GM23338 (cell line): Measurements from ENCODE around the gene DEPDC5. TPM values are rescaled to one million over a fixed set of nuclear protein-coding genes. Genes with fewer than 3 reads are reported as not detected.
"Not testable (repeated sequence)": the region's sequence is repeated elsewhere in the genome, so short reads cannot be mapped to it uniquely, and the experiment has no call there.

Experiments used
- ATAC-seq: fragments of 200-7000 bp; cut with Tn5 transposase; 3 replicates; pipeline ENCODE4 v1.9.1; 2020
- DNase-seq: peaks from one replicate; pipeline ENCODE4 v3.0.0-alpha.2; 2015; ENCODE audit warnings: low spot score
- H2AFZ ChIP-seq: fragments of 200-600 bp; sonication (generic); 2 replicates; pipeline ENCODE4 v1.8.0; 2016; ENCODE audit warnings: antibody characterized with exemption, mild to moderate bottlenecking, moderate library complexity
- H3F3A ChIP-seq: fragments of 200-600 bp; sonication (generic); replicated peaks from 2 replicates; pipeline ENCODE4 v1.8.0; 2017; ENCODE audit warnings: antibody characterized with exemption, mixed run types, low read depth
- H3K27ac ChIP-seq: fragments of 200-600 bp; sonication (generic); 2 replicates; pipeline ENCODE4 v1.6.1; 2016; ENCODE audit warnings: low read depth
- H3K27me3 ChIP-seq: fragments of 200-600 bp; sonication (generic); 2 replicates; pipeline ENCODE4 v1.8.0; 2016; ENCODE audit warnings: mild to moderate bottlenecking, mixed run types, moderate library complexity; ENCODE audit not compliant: insufficient read depth
- H3K36me3 ChIP-seq: fragments of 200-600 bp; sonication (generic); 2 replicates; pipeline ENCODE4 v1.8.0; 2016; ENCODE audit warnings: mild to moderate bottlenecking; ENCODE audit not compliant: insufficient read depth
- H3K4me1 ChIP-seq: fragments of 200-600 bp; sonication (generic); 2 replicates; pipeline ENCODE4 v1.8.0; 2016; ENCODE audit warnings: mild to moderate bottlenecking, moderate library complexity; ENCODE audit not compliant: insufficient read depth
- H3K4me2 ChIP-seq: fragments of 200-600 bp; sonication (generic); 2 replicates; pipeline ENCODE4 v1.7.1; 2017; ENCODE audit warnings: mixed run types
- H3K4me3 ChIP-seq: fragments of 200-600 bp; sonication (generic); 2 replicates; pipeline ENCODE4 v1.6.1; 2016; ENCODE audit warnings: mixed run types
- H3K79me2 ChIP-seq: fragments of 200-600 bp; sonication (generic); replicated peaks from 2 replicates; pipeline ENCODE4 v1.8.0; 2017; ENCODE audit warnings: mild to moderate bottlenecking; ENCODE audit not compliant: insufficient read depth
- H3K9me2 ChIP-seq: fragments of 200-600 bp; sonication (generic); 2 replicates; pipeline ENCODE4 v1.8.0; 2017; ENCODE audit not compliant: insufficient read depth
- H4K20me1 ChIP-seq: fragments of 200-600 bp; sonication (generic); replicated peaks from 2 replicates; pipeline ENCODE4 v1.8.0; 2017; ENCODE audit warnings: mild to moderate bottlenecking; ENCODE audit not compliant: insufficient read depth
- H3K27ac Mint-ChIP-seq: 2 replicates; pipeline ENCODE4 v1.8.0; 2020; ENCODE audit warnings: inconsistent platforms, mild to moderate bottlenecking, moderate library complexity, mixed read lengths
- H3K27me3 Mint-ChIP-seq: 3 replicates; pipeline ENCODE4 v1.8.0; 2022; ENCODE audit warnings: low read depth, mild to moderate bottlenecking, moderate library complexity, mixed read lengths, inconsistent platforms; ENCODE audit not compliant: insufficient read depth, poor library complexity
- H3K36me3 Mint-ChIP-seq: 3 replicates; pipeline ENCODE4 v1.8.0; 2021; ENCODE audit warnings: low read depth, mild to moderate bottlenecking, inconsistent platforms, moderate library complexity, mixed read lengths
- H3K4me1 Mint-ChIP-seq: 3 replicates; pipeline ENCODE4 v1.8.0; 2020; ENCODE audit warnings: mild to moderate bottlenecking, inconsistent platforms, mixed read lengths
- H3K4me3 Mint-ChIP-seq: 3 replicates; pipeline ENCODE4 v1.8.0; 2021; ENCODE audit warnings: moderate library complexity, mild to moderate bottlenecking, inconsistent platforms, mixed read lengths
- H3K9me3 Mint-ChIP-seq: 3 replicates; pipeline ENCODE4 v1.8.0; 2020; ENCODE audit warnings: moderate library complexity, mild to moderate bottlenecking, inconsistent platforms, mixed read lengths
- CREB1 ChIP-seq: fragments of 250-450 bp; sonication (Bioruptor Pico); IDR thresholded peaks from 2 replicates; pipeline ENCODE4 v1.5.0; 2020; ENCODE audit warnings: low read depth, mild to moderate bottlenecking, moderate library complexity
- EZH2 ChIP-seq: fragments of 200-600 bp; sonication (generic); IDR thresholded peaks from one replicate; pipeline ENCODE4 v1.8.0; 2017; ENCODE audit warnings: antibody characterized with exemption, mild to moderate bottlenecking, low read depth; ENCODE audit not compliant: unreplicated experiment
- EZH2phosphoT487 ChIP-seq: fragments of 200-600 bp; sonication (generic); IDR thresholded peaks from one replicate; pipeline ENCODE4 v1.8.1; 2018; ENCODE audit warnings: antibody characterized with exemption; ENCODE audit not compliant: unreplicated experiment
- JUNB ChIP-seq: IDR thresholded peaks from one replicate; pipeline ENCODE4 v1.6.1; 2016; ENCODE audit warnings: antibody characterized with exemption; ENCODE audit not compliant: unreplicated experiment
- NANOG ChIP-seq: IDR thresholded peaks from 2 replicates; pipeline ENCODE4 v1.6.1; 2016; ENCODE audit warnings: antibody characterized with exemption, borderline replicate concordance
- POLR2AphosphoS5 ChIP-seq: IDR thresholded peaks from 2 replicates; pipeline ENCODE4 v1.6.1; 2016; ENCODE audit warnings: antibody characterized with exemption, low read depth
- STAT1 ChIP-seq: IDR thresholded peaks from one replicate; pipeline ENCODE4 v1.6.1; 2016; ENCODE audit warnings: antibody characterized with exemption; ENCODE audit not compliant: unreplicated experiment
- ZNF114 ChIP-seq: fragments of 250-450 bp; sonication (Bioruptor Pico); IDR thresholded peaks from 2 replicates; pipeline ENCODE4 v1.5.0; 2020; ENCODE audit warnings: mild to moderate bottlenecking, moderate library complexity
- polyA plus RNA-seq: library from polyadenylated mRNA; unstranded; fragments of >200 nt; fragmentation: Nextera tagmentation; extraction: Ambion mirVana; gene quantifications from 2 replicates; pipeline ENCODE4 v1.2.1, GENCODE V29; 2016
- total RNA-seq: library from RNA; depleted of rRNA; stranded (reverse); fragments of >200 nt; shearing (Covaris generic); gene quantifications from 2 replicates; pipeline ENCODE4 v1.2.3, GENCODE V29; 2014
- TF ChIP-seq, protein P1 (sequence below), 2 experiments: fragments of 200-600 bp in 1 of 2; sonication (generic) in 1 of 2; conservative IDR thresholded peaks; 2 replicates each; pipeline versions ENCODE4 v1.5.1 to v1.6.1; 2016 to 2017; ENCODE audit warnings: antibody characterized with exemption in 2 of 2, low read depth in 2 of 2, mild to moderate bottlenecking in 2 of 2, moderate library complexity in 1 of 2
- TF ChIP-seq, protein P2 (sequence below): fragments of 250-450 bp; sonication (Bioruptor Pico); IDR thresholded peaks from 2 replicates; pipeline ENCODE4 v1.5.0; 2020; ENCODE audit warnings: mild to moderate bottlenecking, moderate library complexity

DEPDC5 gene
- total and polyA plus RNA-seq, 2 experiments from 2014 or later: 18.7 to 19.7 TPM

DNA sequence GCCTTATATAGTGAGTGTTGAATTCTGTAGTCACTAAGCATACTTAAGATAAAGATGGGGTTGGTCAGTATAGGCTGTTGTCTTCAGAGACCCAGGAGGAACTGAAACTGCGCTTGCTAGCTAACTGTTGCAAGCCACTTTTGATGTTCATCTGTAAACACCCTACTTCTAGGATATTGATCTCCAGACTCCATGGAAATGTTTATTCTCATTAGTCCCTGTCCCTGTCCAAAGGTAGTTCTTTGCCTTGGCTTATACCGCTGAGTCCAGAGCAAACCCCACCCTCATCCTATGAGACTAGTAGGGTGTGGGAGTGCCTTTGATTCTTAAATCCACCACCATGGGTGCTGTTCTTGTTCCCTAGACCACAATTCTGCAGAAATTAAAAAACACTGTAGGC lies 36.4 kb downstream of the DEPDC5 start (continued):
- TF ChIP-seq, protein P1, sequence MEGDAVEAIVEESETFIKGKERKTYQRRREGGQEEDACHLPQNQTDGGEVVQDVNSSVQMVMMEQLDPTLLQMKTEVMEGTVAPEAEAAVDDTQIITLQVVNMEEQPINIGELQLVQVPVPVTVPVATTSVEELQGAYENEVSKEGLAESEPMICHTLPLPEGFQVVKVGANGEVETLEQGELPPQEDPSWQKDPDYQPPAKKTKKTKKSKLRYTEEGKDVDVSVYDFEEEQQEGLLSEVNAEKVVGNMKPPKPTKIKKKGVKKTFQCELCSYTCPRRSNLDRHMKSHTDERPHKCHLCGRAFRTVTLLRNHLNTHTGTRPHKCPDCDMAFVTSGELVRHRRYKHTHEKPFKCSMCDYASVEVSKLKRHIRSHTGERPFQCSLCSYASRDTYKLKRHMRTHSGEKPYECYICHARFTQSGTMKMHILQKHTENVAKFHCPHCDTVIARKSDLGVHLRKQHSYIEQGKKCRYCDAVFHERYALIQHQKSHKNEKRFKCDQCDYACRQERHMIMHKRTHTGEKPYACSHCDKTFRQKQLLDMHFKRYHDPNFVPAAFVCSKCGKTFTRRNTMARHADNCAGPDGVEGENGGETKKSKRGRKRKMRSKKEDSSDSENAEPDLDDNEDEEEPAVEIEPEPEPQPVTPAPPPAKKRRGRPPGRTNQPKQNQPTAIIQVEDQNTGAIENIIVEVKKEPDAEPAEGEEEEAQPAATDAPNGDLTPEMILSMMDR (conservative IDR thresholded peaks at IDR 0.05; ENCODE audit: low read depth in 2 of 2): no peak
- TF ChIP-seq NANOG (no peak), STAT1 (no peak), CREB1 (CRISPR knock-in tag) (no peak), EZH2phosphoT487 (no peak), EZH2 (no peak), ZNF114 (CRISPR knock-in tag) (no peak), POLR2AphosphoS5 (no peak)

DNA sequence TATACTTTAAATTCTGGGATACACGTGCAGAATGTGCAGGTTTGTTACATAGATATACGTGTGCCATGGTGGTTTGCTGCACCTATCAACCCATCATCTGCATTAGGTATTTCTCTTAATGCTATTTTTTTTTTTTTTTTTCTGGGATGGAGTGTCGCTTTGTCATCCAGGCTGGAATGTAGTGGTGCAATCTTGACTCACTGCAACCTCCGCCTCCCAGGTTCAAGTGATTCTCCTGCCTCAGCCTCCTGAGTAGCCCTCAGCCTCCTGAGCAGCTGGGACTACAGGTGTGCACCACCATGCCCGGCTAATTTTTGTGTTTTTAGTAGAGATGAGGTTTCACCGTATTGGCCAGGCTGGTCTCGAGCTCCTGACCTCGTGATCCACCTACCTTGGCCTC lies 45.5 kb downstream of the DEPDC5 start:
- not testable (repeated sequence) for ATAC-seq, DNase-seq

DNA sequence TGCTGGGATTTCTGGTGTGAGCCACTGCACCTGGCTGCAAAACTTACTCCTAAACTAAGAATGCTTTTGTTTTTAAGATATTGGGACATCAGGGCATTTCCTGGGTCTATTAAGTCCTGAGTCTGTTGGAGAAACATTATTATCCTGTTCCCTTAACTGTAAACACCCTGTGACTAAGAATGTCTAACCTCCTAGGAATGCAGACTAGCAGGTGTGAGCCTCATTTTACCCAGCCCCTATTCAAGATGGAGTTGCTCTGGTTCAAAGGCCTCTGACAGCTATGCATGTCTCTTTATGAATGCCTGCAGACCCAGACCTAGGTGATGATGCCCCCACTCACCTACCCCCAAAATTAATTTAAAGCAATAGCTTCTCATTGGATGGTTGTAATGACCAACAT lies 46.2 kb downstream of the DEPDC5 start:
- no peaks in the 10 kb centered on the region for H3K4me1 ChIP-seq
- no peak overlapping the region for H3K4me3 ChIP-seq
- H3K36me3 ChIP-seq: peaks cover 11% of the 10 kb centered on the region
- no peaks in the 10 kb centered on the region for H3K4me1 Mint-ChIP-seq
- peaks cover 43% of the 10 kb centered on the region for H3K36me3 Mint-ChIP-seq
- no peaks in the 10 kb centered on the region for H3K9me3 Mint-ChIP-seq
- no peak overlapping the region for H3K27ac Mint-ChIP-seq
- no peaks in the 10 kb centered on the region for H3F3A ChIP-seq
- H3K9me2 ChIP-seq: no peaks in the 10 kb centered on the region
- H3K27me3 Mint-ChIP-seq: no peaks in the 10 kb centered on the region
- no peak overlapping the region for H3K4me3 Mint-ChIP-seq
- H4K20me1 ChIP-seq: no peaks in the 10 kb centered on the region
- no peak overlapping the region for H3K27ac ChIP-seq
- peak; percentile 13 for DNase-seq
- H3K4me2 ChIP-seq: no peak overlapping the region
- TF ChIP-seq NANOG (no peak), ZNF114 (CRISPR knock-in tag) (no peak), EZH2phosphoT487 (no peak), JUNB (no peak), STAT1 (no peak)
- TF ChIP-seq, protein P1 (conservative IDR thresholded peaks at IDR 0.05; ENCODE audit: low read depth in 2 of 2): no peak
- TF ChIP-seq, protein P2, sequence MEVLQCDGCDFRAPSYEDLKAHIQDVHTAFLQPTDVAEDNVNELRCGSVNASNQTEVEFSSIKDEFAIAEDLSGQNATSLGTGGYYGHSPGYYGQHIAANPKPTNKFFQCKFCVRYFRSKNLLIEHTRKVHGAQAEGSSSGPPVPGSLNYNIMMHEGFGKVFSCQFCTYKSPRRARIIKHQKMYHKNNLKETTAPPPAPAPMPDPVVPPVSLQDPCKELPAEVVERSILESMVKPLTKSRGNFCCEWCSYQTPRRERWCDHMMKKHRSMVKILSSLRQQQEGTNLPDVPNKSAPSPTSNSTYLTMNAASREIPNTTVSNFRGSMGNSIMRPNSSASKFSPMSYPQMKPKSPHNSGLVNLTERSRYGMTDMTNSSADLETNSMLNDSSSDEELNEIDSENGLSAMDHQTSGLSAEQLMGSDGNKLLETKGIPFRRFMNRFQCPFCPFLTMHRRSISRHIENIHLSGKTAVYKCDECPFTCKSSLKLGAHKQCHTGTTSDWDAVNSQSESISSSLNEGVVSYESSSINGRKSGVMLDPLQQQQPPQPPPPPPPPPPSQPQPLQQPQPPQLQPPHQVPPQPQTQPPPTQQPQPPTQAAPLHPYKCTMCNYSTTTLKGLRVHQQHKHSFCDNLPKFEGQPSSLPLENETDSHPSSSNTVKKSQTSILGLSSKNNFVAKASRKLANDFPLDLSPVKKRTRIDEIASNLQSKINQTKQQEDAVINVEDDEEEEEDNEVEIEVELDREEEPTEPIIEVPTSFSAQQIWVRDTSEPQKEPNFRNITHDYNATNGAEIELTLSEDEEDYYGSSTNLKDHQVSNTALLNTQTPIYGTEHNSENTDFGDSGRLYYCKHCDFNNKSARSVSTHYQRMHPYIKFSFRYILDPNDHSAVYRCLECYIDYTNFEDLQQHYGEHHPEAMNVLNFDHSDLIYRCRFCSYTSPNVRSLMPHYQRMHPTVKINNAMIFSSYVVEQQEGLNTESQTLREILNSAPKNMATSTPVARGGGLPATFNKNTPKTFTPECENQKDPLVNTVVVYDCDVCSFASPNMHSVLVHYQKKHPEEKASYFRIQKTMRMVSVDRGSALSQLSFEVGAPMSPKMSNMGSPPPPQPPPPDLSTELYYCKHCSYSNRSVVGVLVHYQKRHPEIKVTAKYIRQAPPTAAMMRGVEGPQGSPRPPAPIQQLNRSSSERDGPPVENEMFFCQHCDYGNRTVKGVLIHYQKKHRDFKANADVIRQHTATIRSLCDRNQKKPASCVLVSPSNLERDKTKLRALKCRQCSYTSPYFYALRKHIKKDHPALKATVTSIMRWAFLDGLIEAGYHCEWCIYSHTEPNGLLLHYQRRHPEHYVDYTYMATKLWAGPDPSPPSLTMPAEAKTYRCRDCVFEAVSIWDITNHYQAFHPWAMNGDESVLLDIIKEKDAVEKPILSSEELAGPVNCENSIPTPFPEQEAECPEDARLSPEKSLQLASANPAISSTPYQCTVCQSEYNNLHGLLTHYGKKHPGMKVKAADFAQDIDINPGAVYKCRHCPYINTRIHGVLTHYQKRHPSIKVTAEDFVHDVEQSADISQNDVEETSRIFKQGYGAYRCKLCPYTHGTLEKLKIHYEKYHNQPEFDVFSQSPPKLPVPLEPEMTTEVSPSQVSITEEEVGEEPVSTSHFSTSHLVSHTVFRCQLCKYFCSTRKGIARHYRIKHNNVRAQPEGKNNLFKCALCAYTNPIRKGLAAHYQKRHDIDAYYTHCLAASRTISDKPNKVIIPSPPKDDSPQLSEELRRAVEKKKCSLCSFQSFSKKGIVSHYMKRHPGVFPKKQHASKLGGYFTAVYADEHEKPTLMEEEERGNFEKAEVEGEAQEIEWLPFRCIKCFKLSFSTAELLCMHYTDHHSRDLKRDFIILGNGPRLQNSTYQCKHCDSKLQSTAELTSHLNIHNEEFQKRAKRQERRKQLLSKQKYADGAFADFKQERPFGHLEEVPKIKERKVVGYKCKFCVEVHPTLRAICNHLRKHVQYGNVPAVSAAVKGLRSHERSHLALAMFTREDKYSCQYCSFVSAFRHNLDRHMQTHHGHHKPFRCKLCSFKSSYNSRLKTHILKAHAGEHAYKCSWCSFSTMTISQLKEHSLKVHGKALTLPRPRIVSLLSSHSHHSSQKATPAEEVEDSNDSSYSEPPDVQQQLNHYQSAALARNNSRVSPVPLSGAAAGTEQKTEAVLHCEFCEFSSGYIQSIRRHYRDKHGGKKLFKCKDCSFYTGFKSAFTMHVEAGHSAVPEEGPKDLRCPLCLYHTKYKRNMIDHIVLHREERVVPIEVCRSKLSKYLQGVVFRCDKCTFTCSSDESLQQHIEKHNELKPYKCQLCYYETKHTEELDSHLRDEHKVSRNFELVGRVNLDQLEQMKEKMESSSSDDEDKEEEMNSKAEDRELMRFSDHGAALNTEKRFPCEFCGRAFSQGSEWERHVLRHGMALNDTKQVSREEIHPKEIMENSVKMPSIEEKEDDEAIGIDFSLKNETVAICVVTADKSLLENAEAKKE (CRISPR knock-in tag): no peak
- H2AFZ ChIP-seq: no peak overlapping the region
- H3K79me2 ChIP-seq: no peaks in the 10 kb centered on the region
- no peak for ATAC-seq
- H3K27me3 ChIP-seq: no peaks in the 10 kb centered on the region

More for the DNA sequence above, 45.5 kb downstream of the DEPDC5 start:
- H3K4me1 ChIP-seq, H3K4me3 Mint-ChIP-seq, H3K27ac ChIP-seq, H3K4me1 Mint-ChIP-seq, H3K27me3 Mint-ChIP-seq, H3K27ac Mint-ChIP-seq, H3K27me3 ChIP-seq, H3K4me3 ChIP-seq, H3K9me3 Mint-ChIP-seq, H3K4me2 ChIP-seq, H3K79me2 ChIP-seq, H2AFZ ChIP-seq, H3F3A ChIP-seq, H4K20me1 ChIP-seq, H3K9me2 ChIP-seq: not testable (repeated sequence)
- peaks cover 40% of the 10 kb centered on the region for H3K36me3 Mint-ChIP-seq
- peaks cover 11% of the 10 kb centered on the region for H3K36me3 ChIP-seq
